ENCODE data around the gene CCDC51. TPM values are rescaled to one million over a fixed set of nuclear protein-coding genes. Genes with fewer than 3 reads are reported as not detected.

Gene CCDC51
- total and polyA plus RNA-seq, 9 of the 15 experiments (the other 6 are each of a cell fraction or from before 2014, with no cell fraction given) = 6.5 to 18.6 (median 15.7) TPM

DNA sequence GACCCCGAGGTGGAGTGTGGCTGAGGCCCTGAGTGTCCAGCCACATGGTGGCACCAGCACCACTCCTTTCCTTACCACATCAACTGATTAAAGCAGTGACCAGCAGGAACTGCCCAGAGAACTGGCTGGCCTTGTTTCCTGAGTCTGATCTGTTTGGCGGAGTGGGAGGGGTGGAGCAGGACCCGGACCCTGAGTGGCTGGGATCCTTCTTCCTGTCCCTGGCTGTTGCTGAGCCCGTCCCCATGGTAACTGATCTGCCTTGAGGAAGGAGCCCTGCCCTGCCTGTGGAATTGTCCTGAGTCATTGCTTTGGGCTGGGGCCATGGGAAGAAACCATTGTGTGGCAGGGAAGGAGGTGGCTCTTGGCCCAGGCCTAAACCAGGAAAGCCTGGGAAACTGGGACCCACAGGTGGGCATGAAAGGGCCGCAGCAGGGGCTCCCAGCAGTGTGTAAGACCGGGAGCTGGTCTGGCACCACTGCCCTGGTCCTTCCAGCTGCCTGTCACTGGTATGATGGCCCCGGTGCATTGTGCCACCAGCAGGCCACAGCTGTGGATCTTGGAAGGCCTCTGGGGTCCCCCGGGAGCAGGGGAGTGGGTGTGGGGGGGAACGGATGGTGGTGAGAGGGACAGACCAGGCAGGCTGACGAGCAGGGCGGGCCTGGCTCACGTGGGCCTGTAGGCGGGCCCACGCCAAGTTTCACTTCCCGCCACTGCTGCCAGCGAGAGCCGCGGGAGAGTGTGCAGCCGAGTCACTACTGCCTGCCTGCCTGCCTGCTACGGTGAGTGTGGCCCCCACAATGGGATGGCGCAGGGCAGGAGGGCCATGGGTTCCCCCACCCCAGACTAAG is 25.8 kb upstream of the CCDC51 start (continued):
- TF ChIP-seq POLR2G (IDR thresholded peaks at IDR 0.05; ENCODE audit: low read depth, low read length) = peak; percentile 51; the same call in 1 of the 2 replicates
- TF ChIP-seq, protein P1, sequence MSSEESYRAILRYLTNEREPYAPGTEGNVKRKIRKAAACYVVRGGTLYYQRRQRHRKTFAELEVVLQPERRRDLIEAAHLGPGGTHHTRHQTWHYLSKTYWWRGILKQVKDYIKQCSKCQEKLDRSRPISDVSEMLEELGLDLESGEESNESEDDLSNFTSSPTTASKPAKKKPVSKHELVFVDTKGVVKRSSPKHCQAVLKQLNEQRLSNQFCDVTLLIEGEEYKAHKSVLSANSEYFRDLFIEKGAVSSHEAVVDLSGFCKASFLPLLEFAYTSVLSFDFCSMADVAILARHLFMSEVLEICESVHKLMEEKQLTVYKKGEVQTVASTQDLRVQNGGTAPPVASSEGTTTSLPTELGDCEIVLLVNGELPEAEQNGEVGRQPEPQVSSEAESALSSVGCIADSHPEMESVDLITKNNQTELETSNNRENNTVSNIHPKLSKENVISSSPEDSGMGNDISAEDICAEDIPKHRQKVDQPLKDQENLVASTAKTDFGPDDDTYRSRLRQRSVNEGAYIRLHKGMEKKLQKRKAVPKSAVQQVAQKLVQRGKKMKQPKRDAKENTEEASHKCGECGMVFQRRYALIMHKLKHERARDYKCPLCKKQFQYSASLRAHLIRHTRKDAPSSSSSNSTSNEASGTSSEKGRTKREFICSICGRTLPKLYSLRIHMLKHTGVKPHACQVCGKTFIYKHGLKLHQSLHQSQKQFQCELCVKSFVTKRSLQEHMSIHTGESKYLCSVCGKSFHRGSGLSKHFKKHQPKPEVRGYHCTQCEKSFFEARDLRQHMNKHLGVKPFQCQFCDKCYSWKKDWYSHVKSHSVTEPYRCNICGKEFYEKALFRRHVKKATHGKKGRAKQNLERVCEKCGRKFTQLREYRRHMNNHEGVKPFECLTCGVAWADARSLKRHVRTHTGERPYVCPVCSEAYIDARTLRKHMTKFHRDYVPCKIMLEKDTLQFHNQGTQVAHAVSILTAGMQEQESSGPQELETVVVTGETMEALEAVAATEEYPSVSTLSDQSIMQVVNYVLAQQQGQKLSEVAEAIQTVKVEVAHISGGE (CRISPR knock-in tag; IDR thresholded peaks at IDR 0.05) = peak in 1 of 3 experiments; percentile 34; a peak in 1 of 6 replicates
- TF ChIP-seq HOXB6 (CRISPR knock-in tag; IDR thresholded peaks at IDR 0.05; ENCODE audit: borderline replicate concordance) = no peak
- TF ChIP-seq TARDBP (IDR thresholded peaks at IDR 0.05) = no peak
- TF ChIP-seq, protein P2, sequence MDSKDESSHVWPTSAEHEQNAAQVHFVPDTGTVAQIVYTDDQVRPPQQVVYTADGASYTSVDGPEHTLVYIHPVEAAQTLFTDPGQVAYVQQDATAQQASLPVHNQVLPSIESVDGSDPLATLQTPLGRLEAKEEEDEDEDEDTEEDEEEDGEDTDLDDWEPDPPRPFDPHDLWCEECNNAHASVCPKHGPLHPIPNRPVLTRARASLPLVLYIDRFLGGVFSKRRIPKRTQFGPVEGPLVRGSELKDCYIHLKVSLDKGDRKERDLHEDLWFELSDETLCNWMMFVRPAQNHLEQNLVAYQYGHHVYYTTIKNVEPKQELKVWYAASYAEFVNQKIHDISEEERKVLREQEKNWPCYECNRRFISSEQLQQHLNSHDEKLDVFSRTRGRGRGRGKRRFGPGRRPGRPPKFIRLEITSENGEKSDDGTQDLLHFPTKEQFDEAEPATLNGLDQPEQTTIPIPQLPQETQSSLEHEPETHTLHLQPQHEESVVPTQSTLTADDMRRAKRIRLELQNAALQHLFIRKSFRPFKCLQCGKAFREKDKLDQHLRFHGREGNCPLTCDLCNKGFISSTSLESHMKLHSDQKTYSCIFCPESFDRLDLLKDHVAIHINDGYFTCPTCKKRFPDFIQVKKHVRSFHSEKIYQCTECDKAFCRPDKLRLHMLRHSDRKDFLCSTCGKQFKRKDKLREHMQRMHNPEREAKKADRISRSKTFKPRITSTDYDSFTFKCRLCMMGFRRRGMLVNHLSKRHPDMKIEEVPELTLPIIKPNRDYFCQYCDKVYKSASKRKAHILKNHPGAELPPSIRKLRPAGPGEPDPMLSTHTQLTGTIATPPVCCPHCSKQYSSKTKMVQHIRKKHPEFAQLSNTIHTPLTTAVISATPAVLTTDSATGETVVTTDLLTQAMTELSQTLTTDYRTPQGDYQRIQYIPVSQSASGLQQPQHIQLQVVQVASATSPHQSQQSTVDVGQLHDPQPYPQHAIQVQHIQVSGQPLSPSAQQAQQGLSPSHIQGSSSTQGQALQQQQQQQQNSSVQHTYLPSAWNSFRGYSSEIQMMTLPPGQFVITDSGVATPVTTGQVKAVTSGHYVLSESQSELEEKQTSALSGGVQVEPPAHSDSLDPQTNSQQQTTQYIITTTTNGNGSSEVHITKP (IDR thresholded peaks at IDR 0.05; ENCODE audit: partially characterized antibody) = peak; percentile 98
- TF ChIP-seq, protein P3, sequence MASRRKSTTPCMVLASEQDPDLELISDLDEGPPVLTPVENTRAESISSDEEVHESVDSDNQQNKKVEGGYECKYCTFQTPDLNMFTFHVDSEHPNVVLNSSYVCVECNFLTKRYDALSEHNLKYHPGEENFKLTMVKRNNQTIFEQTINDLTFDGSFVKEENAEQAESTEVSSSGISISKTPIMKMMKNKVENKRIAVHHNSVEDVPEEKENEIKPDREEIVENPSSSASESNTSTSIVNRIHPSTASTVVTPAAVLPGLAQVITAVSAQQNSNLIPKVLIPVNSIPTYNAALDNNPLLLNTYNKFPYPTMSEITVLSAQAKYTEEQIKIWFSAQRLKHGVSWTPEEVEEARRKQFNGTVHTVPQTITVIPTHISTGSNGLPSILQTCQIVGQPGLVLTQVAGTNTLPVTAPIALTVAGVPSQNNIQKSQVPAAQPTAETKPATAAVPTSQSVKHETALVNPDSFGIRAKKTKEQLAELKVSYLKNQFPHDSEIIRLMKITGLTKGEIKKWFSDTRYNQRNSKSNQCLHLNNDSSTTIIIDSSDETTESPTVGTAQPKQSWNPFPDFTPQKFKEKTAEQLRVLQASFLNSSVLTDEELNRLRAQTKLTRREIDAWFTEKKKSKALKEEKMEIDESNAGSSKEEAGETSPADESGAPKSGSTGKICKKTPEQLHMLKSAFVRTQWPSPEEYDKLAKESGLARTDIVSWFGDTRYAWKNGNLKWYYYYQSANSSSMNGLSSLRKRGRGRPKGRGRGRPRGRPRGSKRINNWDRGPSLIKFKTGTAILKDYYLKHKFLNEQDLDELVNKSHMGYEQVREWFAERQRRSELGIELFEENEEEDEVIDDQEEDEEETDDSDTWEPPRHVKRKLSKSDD (conservative IDR thresholded peaks at IDR 0.05; ENCODE audit: low read length) = no peak
- no peak for TF ChIP-seq KHSRP (IDR thresholded peaks at IDR 0.05)
- TF ChIP-seq CCNT2 (IDR thresholded peaks at IDR 0.05; ENCODE audit: borderline replicate concordance, extremely low read depth, insufficient read length, low read depth, low read length) = no peak
- TF ChIP-seq, protein P4, sequence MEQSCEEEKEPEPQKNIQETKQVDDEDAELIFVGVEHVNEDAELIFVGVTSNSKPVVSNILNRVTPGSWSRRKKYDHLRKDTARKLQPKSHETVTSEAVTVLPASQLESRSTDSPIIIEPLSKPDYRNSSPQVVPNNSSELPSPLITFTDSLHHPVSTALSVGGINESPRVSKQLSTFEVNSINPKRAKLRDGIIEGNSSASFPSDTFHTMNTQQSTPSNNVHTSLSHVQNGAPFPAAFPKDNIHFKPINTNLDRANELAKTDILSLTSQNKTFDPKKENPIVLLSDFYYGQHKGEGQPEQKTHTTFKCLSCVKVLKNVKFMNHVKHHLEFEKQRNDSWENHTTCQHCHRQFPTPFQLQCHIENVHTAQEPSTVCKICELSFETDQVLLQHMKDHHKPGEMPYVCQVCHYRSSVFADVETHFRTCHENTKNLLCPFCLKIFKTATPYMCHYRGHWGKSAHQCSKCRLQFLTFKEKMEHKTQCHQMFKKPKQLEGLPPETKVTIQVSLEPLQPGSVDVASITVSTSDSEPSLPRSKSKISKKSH (CRISPR knock-in tag; IDR thresholded peaks at IDR 0.05) = no peak
- TF ChIP-seq, protein P5, sequence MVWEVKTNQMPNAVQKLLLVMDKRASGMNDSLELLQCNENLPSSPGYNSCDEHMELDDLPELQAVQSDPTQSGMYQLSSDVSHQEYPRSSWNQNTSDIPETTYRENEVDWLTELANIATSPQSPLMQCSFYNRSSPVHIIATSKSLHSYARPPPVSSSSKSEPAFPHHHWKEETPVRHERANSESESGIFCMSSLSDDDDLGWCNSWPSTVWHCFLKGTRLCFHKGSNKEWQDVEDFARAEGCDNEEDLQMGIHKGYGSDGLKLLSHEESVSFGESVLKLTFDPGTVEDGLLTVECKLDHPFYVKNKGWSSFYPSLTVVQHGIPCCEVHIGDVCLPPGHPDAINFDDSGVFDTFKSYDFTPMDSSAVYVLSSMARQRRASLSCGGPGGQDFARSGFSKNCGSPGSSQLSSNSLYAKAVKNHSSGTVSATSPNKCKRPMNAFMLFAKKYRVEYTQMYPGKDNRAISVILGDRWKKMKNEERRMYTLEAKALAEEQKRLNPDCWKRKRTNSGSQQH (CRISPR knock-in tag; IDR thresholded peaks at IDR 0.05) = no peak
- TF ChIP-seq ZNF324 (CRISPR knock-in tag; IDR thresholded peaks at IDR 0.05) = no peak
- peak; percentile 76; the same call in 1 of the 2 replicates for TF ChIP-seq MAFK (IDR thresholded peaks at IDR 0.05; ENCODE audit: low read length)
- TF ChIP-seq ZNF12 (CRISPR knock-in tag; IDR thresholded peaks at IDR 0.05) = no peak

All from K562 (cell line).